Activated CD8-positive, alpha-beta T cell treated with anti-CD3 and anti-CD28 coated beads, Interleukin-2, amount 10 ng/mL, durations not matched to agents 7 days and 5 days (primary cell): ENCODE measurements around the gene SPATA3. TPM values are rescaled to one million over a fixed set of nuclear protein-coding genes. Genes with fewer than 3 reads are reported as not detected.
"Not testable (repeated sequence)": the region's sequence is repeated elsewhere in the genome, so short reads cannot be mapped to it uniquely, and the experiment has no call there.

Experiments used
- ATAC-seq: fragments of 150-1000 bp; cut with Tn5 transposase; one replicate; pipeline ENCODE4 v1.10.0; 2021; ENCODE audit warnings: moderate library complexity
- CTCF ChIA-PET: fragments of 350-600 bp; sonication (Branson Sonifier 250); formaldehyde crosslinking; loops from one replicate; lab custom pipeline; 2021; ENCODE audit warnings: antibody characterized with exemption; lab: Charles Lee
- POLR2A ChIA-PET: fragments of 350-600 bp; sonication (Branson Sonifier 250); formaldehyde crosslinking; loops from one replicate; lab custom pipeline; 2021; ENCODE audit warnings: antibody characterized with exemption; lab: Charles Lee
- DNase-seq: peaks from one replicate; pipeline ENCODE4 v3.0.0-alpha.2; 2020
- H3K27ac Mint-ChIP-seq: one replicate; pipeline ENCODE4 v1.8.0; 2021; ENCODE audit warnings: mild to moderate bottlenecking, mixed read lengths
- H3K27me3 Mint-ChIP-seq: one replicate; pipeline ENCODE4 v1.8.0; 2021; ENCODE audit warnings: low read depth, mixed read lengths
- H3K36me3 Mint-ChIP-seq: one replicate; pipeline ENCODE4 v1.8.0; 2021; ENCODE audit warnings: low read depth, mixed read lengths
- H3K4me1 Mint-ChIP-seq: one replicate; pipeline ENCODE4 v1.8.0; 2021; ENCODE audit warnings: low read depth, mixed read lengths
- H3K4me3 Mint-ChIP-seq: one replicate; pipeline ENCODE4 v1.8.0; 2021; ENCODE audit warnings: mild to moderate bottlenecking, mixed read lengths
- H3K9me3 Mint-ChIP-seq: one replicate; pipeline ENCODE4 v1.8.0; 2022; ENCODE audit warnings: mixed read lengths; ENCODE audit not compliant: insufficient read depth
- total RNA-seq, 2 experiments: library from RNA; stranded (reverse); gene quantifications; one replicate each; pipeline ENCODE4 v1.2.3, GENCODE V29; 2021

SPATA3 gene
- total RNA-seq, 2 experiments from 2014 or later: 0.29 TPM; not detected in 1

DNA sequence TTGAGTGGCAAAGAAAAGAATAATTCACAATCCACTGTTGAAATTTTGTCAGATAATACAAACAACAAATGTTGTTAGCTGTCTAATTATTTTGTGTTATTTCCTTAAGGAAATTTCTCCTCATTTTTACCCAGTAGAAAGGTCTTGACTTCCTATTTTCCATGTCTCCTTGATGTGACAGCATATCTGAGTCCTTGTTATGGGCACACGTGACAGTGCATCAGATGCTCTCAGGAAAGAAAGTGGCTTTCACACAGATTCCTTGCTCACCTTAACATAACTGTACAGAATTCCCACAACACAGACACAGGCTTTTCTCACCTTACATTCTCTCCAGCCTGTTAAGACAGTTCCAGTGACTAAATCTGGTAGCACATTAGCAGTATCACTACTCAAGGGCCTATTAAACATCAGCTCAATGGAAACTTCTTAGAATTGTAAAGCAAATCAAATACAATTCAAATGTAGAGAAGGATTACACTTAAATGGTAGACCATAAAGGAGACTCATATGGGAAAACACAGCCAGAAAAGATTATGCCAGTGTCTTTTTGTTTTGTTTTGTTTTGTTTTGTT lies 40.7 kb upstream of the SPATA3 start:
- Mint-ChIP-seq H3K4me1 (peaks cover 63% of the 10 kb centered on the region), H3K27ac (no peak overlapping the region), H3K9me3 (no peaks in the 10 kb centered on the region), H3K36me3 (peaks cover 3% of the 10 kb centered on the region), H3K27me3 (no peaks in the 10 kb centered on the region), H3K4me3 (no peak overlapping the region)
- ATAC-seq (no peak), DNase-seq (no peak)
- POLR2A ChIA-PET: interaction anchor here (1.5 kb wide), 1 partner anchor 29 kb away, joined by 3 read pairs; no protein-coding TSS in a partner anchor
- CTCF ChIA-PET: interaction anchor here (0.5 to 2.5 kb wide), 6 partner anchors 10 to 98 kb away, joined by 3 to 7 read pairs (median 4); no protein-coding TSS in a partner anchor

DNA sequence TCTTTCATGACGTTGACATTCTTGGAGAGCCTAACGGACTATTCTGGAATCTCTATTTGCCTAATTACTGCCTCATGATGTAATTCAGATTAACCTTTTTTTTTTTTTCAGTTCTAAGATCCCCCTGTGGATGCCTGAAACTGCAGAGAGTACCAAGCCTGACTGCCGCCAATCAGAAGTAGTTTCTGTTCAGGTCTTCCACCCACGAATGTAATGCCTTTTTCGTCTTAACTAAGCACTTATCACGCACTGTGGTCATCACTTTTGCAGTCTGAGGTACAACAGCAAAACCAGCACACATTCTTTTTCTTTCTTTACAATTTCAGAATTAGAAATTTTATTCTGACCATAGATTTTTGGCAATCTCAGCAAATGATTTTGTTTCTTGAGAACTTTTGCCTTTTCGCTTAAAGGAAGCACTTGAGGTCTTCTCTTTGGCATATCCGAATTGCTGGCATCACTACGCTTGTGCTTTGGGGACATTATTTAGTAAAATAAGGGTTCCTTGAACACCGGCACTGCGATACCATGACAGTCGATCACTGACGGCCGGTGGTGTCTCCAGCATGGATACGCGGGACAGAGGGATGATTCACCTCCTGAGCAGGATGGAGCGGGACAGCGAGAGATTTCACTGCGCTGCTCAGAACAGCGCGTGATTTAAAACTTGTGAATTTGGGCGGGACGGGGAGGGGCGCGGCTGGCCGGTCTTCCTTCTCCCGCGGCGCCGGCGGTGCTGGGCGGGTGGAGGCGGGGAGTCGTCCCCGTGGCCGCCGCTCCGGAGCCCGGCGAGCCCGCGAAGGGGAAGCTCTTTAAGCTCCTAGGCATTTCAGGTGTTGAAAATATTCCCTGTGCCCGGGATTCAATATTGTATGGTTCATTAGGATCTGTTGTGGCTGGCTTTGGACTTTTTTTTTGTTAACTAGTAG lies 38.8 kb upstream of the SPATA3 start:
- POLR2A ChIA-PET: interaction anchor here (0.8 to 1.5 kb wide), 8 partner anchors 9 to 33 kb away, joined by 3 to 5 read pairs (median 4); no protein-coding TSS in a partner anchor
- H3K27me3 Mint-ChIP-seq: no peaks in the 10 kb centered on the region

DNA sequence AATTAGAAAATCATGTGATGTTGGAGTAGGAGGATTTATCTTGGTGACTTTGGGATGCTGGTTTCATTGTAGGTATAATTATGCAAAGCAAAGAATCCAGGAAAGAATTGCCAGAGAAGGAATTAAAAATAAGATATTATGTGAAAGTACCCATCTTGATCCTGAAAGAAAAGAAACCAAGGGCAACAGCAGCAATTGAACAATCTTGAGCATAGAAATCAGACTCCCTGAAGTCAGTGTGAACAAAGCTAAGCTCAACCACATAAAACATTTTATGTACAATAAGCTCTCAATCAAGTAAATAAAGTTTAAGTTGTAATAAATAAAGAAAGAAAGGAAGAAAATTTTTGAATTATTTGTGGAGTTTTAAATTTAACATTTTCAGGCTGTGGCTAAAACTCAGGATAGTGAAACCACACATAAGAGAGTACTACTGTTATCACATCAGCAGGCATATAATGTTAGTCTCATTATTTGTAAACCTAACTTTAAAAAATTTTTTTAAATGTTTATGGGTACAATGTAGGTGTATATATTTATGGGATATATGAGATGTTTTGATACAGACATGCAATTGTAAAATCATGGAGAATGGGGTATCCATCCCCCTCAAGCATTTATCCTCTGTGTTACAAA lies 38.0 kb upstream of the SPATA3 start:
- Mint-ChIP-seq H3K9me3 (no peaks in the 10 kb centered on the region), H3K27me3 (no peaks in the 10 kb centered on the region), H3K36me3 (peaks cover under 1% of the 10 kb centered on the region), H3K4me1 (peaks cover 54% of the 10 kb centered on the region), H3K4me3 (peak overlapping the region; percentile 83), H3K27ac (peak overlapping the region; percentile 90)
- DNase-seq: no peak
- POLR2A ChIA-PET: interaction anchor here (0.8 to 1.3 kb wide), 5 partner anchors 11 to 27 kb away, joined by 3 to 5 read pairs (median 4); no protein-coding TSS in a partner anchor
- ATAC-seq: no peak
- CTCF ChIA-PET: interaction anchor here (0.6 to 2.7 kb wide), 8 partner anchors 10 to 631 kb away, joined by 3 to 12 read pairs (median 3); no protein-coding TSS in a partner anchor

More for the DNA sequence above, 38.8 kb upstream of the SPATA3 start:
- H3K4me1 Mint-ChIP-seq: peaks cover 55% of the 10 kb centered on the region
- DNase-seq (peak; percentile 72), ATAC-seq (peak; percentile 87)
- H3K4me3 Mint-ChIP-seq: peak overlapping the region; percentile 83
- no peaks in the 10 kb centered on the region for H3K9me3 Mint-ChIP-seq
- H3K27ac Mint-ChIP-seq: peak overlapping the region; percentile 96
- peaks cover 3% of the 10 kb centered on the region for H3K36me3 Mint-ChIP-seq
- CTCF ChIA-PET: interaction anchor here (0.5 to 2.7 kb wide), 9 partner anchors 10 to 631 kb away, joined by 3 to 12 read pairs (median 3); no protein-coding TSS in a partner anchor

DNA sequence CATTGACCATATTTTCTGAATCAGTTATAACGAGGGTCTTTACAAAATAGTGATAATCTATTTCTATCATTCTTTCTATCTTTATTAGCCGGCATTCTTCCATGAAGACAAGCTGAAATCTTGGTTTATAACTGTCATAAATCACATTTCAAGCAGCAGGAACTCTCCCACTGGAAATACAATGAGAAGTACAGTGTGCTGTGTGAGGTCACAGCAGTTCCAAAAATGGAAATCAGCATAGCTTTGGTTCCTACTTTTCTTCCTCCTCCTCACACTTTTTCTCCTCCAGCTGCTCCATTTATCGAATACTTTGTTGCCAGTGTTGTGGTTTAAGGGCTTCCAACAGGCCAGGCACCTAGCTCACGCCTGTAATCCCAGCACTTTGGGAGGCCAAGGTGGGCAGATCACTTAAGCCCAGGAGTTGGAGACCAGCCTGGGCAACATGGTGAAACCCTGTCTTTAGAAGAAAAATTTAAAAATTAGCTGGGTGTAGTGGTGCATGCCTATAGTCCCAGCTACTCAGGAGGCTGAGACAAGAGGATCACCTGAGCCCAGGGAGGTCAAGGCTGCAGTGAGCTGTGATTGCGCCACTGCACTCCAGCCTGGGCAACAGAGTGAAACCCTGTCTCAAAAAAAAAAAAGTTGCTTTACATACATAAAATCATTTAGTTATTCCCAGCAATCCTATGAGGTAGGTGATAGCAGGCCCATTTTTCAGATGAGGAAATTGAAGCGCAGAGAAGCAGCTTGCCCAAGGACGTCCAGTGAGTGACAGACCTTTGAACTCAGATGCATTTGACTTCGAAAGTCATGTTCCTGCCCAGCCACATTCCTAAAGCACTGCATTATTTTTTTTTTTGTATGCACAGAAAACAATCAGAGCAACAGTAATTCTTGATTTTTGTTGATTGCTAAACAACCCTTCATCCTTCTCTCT lies 36.8 kb upstream of the SPATA3 start:
- ChIA-PET POLR2A (interaction anchor here (1.3 kb wide), 1 partner anchor 25 kb away, joined by 5 read pairs; no protein-coding TSS in a partner anchor), CTCF (interaction anchor here (0.8 to 2.7 kb wide), 6 partner anchors 8 to 110 kb away, joined by 3 to 12 read pairs (median 4); partner anchors contain the start of gene GPR55)
- peaks cover 2% of the 10 kb centered on the region for H3K27me3 Mint-ChIP-seq

DNA sequence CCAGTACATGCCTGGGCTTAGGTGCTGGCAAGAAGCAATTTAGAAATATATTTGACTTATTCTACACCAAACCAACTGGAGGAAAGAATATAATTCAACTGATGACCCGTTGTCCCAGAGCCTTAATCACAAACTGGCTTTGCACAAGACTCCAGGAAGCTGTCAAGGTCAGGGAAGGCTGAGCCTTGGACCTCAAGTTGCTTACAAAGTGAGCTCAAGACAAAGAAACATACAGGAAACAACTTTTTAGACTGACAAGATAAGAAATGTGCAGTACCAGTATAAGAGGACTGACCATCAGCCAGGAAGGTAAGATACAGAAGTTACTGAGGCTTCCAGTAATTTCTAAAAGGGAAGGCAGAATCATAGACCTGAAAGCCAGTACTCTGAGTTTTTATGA lies 35.9 kb upstream of the SPATA3 start:
- H3K4me1 Mint-ChIP-seq: peaks cover 38% of the 10 kb centered on the region
- peaks cover 2% of the 10 kb centered on the region for H3K27me3 Mint-ChIP-seq
- H3K4me3 Mint-ChIP-seq: no peak overlapping the region
- no peaks in the 10 kb centered on the region for H3K36me3 Mint-ChIP-seq
- DNase-seq: no peak
- H3K27ac Mint-ChIP-seq: no peak overlapping the region
- peaks cover 8% of the 10 kb centered on the region for H3K9me3 Mint-ChIP-seq
- ATAC-seq: no peak
- ChIA-PET CTCF (interaction anchor here (0.7 to 2.7 kb wide), 3 partner anchors 11 to 111 kb away, joined by 3 to 12 read pairs (median 6); no protein-coding TSS in a partner anchor), POLR2A (no interaction called here)

More for the DNA sequence above, 36.8 kb upstream of the SPATA3 start:
- H3K36me3 Mint-ChIP-seq: no peaks in the 10 kb centered on the region
- peak overlapping the region; percentile 44 for H3K4me3 Mint-ChIP-seq
- DNase-seq (no peak), ATAC-seq (no peak)
- H3K27ac Mint-ChIP-seq: peak overlapping the region; percentile 48
- peaks cover 8% of the 10 kb centered on the region for H3K9me3 Mint-ChIP-seq
- H3K4me1 Mint-ChIP-seq: peaks cover 46% of the 10 kb centered on the region

DNA sequence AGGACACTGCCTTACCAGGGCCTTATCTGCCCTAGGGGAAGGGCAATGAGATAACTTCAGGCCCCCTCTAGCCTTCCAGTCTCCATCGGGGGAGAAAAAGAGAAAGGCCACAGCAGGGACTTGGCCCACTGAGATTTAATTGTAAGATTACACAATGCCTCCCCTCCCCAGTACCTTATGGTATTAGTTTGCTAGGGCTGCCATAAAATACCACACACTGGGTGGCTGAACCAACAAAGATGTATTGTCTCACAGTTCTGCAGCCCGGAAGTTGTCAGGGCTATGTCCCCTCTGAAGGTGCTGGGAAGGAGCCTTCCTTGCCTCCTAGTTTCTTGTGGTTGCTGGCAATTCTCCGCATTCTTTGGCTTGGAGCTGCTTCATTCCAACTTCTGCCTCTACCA lies 34.8 kb upstream of the SPATA3 start:
- Mint-ChIP-seq H3K9me3 (peaks cover 8% of the 10 kb centered on the region), H3K4me1 (peaks cover 33% of the 10 kb centered on the region), H3K27ac (no peak overlapping the region), H3K36me3 (no peaks in the 10 kb centered on the region), H3K27me3 (peaks cover 4% of the 10 kb centered on the region), H3K4me3 (no peak overlapping the region)
- ChIA-PET POLR2A (no interaction called here), CTCF (no interaction called here)
- ATAC-seq (no peak), DNase-seq (no peak)

DNA sequence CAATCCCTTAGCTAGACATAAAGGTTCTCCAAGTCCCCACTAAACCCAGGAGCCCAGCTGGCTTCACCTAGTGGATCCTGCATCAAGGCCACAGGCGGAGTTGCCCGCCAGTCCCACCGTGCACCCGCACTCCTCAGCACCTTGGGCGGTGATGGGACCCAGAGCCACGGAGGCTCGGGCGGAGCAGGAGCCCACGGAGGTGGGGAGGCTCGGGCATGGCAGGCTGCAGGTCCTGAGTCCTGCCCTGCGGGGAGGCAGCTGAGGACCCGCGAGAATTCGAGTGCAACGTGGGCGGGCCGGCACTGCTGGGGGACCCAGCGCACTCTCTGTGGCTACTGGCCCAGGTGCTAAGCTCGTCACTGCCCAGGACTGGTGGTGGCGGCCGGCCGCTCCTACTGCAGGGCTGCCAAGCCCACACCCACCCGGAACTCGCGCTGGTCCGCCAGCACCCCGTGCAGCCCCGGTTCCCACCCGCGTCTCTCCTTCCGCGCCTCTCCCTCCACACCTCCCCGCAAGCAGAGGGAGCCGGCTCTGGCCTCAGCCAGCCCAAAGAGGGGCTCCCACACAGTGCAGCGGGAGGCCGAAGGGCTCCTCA lies 31.7 kb upstream of the SPATA3 start:
- Mint-ChIP-seq H3K4me3 (no peak overlapping the region), H3K27me3 (peaks cover 4% of the 10 kb centered on the region), H3K9me3 (peaks cover 8% of the 10 kb centered on the region), H3K27ac (no peak overlapping the region), H3K4me1 (peaks cover 20% of the 10 kb centered on the region), H3K36me3 (no peaks in the 10 kb centered on the region)
- no peak for ATAC-seq
- no peak for DNase-seq
- POLR2A ChIA-PET: interaction anchor here (0.7 kb wide), 1 partner anchor 31 kb away, joined by 5 read pairs; no protein-coding TSS in a partner anchor
- CTCF ChIA-PET: interaction anchor here (1.0 to 1.5 kb wide), 3 partner anchors 20 to 62 kb away, joined by 3 to 4 read pairs (median 3); no protein-coding TSS in a partner anchor

DNA sequence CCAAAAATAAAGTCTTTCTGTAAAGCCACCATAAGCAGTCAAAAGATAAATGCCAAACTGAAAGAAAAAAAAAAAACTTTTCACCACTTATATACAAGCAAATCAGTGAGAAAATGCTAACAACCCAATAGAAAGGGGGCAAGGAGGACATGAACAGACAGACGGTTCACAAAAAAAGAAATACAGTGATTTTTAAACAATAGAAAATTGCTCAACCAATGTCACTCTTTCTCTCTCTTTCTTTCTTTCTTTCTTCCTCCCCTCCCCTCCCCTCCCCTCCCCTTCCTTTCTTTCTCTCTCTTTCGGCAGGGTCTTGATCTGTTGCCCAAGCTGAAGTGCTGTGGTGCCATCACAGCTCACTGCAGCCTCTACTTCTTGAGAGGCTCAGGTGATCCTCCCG lies 28.8 kb upstream of the SPATA3 start:
- Mint-ChIP-seq H3K4me1 (peaks cover 24% of the 10 kb centered on the region), H3K27ac (no peak overlapping the region), H3K27me3 (peaks cover 4% of the 10 kb centered on the region), H3K36me3 (no peaks in the 10 kb centered on the region), H3K9me3 (peaks cover 8% of the 10 kb centered on the region), H3K4me3 (no peak overlapping the region)
- no peak for ATAC-seq
- DNase-seq: no peak
- CTCF ChIA-PET: interaction anchor here (1.3 to 2.9 kb wide), 2 partner anchors 8 to 21 kb away, joined by 4 to 13 read pairs; no protein-coding TSS in a partner anchor
- POLR2A ChIA-PET: no interaction called here

DNA sequence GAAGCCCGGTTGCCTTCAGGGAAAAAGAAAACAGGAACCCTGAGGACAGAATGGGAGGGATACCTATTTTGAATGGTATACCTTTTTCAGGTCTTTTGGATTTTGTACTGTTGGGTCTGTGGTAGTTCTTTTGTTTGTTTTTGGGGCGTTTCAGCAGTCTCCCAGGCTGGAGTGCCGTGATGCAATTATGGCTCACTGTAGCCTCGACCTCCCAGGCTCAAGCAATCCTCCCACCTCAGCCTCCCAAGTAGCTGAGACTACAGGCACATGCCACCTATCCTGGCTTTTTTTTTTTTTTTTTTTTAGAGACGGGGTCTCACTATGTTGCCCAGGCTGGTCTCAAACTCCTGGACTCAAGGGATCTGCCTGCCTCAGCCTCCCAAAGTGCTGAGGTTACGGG lies 27.6 kb upstream of the SPATA3 start:
- H3K27me3 Mint-ChIP-seq, H3K9me3 Mint-ChIP-seq, H3K36me3 Mint-ChIP-seq, DNase-seq, ATAC-seq, POLR2A ChIA-PET, H3K4me3 Mint-ChIP-seq, H3K27ac Mint-ChIP-seq: not testable (repeated sequence)
- peaks cover 30% of the 10 kb centered on the region for H3K4me1 Mint-ChIP-seq
- CTCF ChIA-PET: interaction anchor here (1.3 to 2.9 kb wide), 2 partner anchors 10 to 19 kb away, joined by 4 to 13 read pairs; no protein-coding TSS in a partner anchor
